ENCODE measurements around the gene TEX19.

- TF ChIP-seq, protein P1, sequence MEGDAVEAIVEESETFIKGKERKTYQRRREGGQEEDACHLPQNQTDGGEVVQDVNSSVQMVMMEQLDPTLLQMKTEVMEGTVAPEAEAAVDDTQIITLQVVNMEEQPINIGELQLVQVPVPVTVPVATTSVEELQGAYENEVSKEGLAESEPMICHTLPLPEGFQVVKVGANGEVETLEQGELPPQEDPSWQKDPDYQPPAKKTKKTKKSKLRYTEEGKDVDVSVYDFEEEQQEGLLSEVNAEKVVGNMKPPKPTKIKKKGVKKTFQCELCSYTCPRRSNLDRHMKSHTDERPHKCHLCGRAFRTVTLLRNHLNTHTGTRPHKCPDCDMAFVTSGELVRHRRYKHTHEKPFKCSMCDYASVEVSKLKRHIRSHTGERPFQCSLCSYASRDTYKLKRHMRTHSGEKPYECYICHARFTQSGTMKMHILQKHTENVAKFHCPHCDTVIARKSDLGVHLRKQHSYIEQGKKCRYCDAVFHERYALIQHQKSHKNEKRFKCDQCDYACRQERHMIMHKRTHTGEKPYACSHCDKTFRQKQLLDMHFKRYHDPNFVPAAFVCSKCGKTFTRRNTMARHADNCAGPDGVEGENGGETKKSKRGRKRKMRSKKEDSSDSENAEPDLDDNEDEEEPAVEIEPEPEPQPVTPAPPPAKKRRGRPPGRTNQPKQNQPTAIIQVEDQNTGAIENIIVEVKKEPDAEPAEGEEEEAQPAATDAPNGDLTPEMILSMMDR (conservative IDR thresholded peaks at IDR 0.05; ENCODE audit: low read length) = no peak
- no peak for TF ChIP-seq EZH2phosphoT487 (IDR thresholded peaks at IDR 0.05; ENCODE audit: borderline replicate concordance, low read depth, low read length)
Observed at GRCh38 chr17:82412535-82413520, 53.8 kb downstream of the TEX19 start.

Data from OCI-LY7 (cell line).